ENCODE data around the gene NPIPA8.
"Not testable (repeated sequence)": the region's sequence is repeated elsewhere in the genome, so short reads cannot be mapped to it uniquely, and the experiment has no call there.

Gene NPIPA8

DNA sequence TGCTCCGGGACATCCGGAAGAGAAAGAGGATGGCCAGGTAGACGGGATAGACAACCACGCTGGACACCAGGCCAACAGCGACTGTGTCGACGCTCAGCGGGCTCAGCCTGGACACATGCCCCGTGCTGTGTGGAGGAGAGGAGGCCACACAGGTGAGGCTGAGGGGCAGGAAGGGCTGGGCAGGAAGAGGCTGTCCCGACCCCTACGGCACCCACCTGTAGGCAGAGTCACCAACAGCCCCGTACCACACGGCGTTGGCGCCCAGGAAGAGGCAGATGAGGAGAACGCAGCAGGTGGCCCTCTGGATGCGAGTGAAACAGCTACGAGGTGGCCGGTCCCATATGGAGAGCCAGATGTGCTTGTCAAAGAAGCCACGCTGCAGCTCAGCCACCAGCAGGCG is at the start of gene NPIPA8:
NPIPA8 (minus strand) TSS at position 101 of the 400 bp plus-strand sequence. CDS start 4,074 bp downstream, outside the sequence.
- DNase-seq: not testable (repeated sequence)

- DNase-seq: not testable (repeated sequence)
Observed at GRCh38 chr16:18385285-18385684, 48.7 kb upstream of the NPIPA8 start.

GRCh38 chr16:18384869-18385268 is 48.3 kb upstream of the NPIPA8 start:
- DNase-seq: not testable (repeated sequence)

DNA sequence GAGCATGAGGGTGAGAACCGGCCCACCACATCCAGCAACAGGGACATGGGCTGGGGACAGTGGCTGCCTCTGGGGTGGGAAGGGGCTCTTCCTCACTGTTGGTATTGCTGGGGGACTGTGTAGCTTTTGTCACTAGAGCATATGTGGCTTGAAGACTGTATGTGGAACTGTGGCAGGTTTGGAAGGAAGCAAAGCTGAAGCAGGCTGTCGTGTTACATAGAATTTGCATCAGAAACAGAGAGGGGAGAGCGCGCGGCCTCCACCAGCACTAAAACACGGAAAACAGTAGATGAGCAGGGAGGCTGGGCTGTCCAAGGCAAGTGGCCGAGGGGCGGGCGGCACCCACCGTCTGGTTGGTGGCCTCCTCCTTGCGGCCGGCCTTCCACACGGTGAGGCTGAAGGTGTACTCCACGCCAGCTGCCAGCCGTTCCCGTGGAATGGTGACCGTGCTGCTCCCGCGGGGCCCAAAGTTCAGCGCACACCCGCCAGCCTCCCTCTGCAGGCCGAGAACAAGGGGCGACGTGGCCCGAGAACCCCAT is 47.6 kb upstream of the NPIPA8 start:
- not testable (repeated sequence) for DNase-seq

GRCh38 chr16:18382696-18383095 is 46.2 kb upstream of the NPIPA8 start:
- not testable (repeated sequence) for DNase-seq

DNA sequence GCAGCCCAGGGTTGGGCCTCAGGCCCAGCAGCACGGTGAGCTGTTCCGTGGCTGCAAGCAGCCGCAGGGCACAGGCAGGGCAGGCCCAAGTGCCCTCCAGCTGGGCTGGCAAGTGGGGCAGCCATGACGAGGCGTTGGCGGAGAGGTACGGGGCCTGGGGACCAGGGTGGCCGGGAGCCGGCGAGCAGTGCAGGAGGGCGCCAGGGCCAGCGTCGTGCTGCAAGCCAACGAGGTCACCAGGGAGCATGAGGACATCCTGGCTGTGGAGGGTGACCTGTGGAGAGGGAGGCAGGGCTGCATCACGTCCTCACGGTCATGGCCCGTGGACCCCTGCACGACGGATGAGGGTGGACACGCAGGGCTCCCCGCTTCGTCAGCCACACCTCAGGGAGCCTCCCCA is 11.2 kb upstream of the NPIPA8 start:
- DNase-seq: not testable (repeated sequence)

- DNase-seq: not testable (repeated sequence)
Observed at GRCh38 chr16:18346993-18347392, 10.5 kb upstream of the NPIPA8 start.

GRCh38 chr16:18344634-18345033 is 8.1 kb upstream of the NPIPA8 start:
- DNase-seq: not testable (repeated sequence)

DNA sequence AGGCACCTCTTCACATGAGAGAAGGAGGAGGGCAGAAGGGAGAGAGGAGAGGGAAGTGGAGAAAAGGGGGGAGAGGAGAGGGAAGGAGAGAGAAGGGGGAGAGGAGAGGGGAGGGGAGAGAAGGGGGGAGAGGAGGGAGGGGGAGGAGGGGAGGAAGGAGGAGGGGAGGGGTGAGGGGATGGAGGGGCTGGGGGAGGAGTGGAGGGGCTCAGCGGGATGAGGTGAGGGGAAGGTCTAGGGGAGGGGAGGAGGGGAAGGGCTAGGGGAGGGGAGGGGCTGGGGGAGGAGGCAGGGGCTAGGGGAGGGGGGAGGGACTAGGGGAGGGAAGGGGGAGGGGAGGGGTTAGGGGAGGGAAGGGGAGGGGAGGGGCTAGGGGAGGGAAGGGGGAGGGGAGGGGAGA is 5.5 kb upstream of the NPIPA8 start:
- not testable (repeated sequence) for DNase-seq

DNA sequence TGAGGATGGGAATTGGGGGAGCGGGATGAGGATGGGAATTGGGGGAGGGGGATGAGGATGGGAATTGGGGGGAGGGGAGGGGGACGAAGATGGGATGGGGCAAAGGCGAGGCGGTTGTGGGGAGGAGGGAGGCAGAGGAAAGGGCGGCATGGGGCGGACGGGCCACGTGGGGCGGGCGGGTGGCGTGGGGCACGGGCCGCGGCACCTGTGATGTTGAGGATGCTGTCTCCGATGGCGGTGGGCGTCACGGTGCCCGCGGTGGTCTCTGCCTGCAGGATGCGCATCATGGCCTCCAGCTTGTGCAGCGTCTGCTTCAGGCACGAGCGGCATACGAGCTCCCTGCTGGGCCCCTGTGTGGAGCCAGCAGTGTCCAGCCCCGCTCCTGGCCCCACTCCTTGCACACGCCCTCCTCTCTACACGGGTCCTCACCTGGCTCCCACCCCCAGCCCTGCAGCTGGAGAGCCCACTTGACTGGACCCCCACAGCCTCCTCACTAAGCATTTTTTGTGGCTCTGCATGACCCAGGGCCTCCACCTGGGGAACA is 5.0 kb upstream of the NPIPA8 start:
- not testable (repeated sequence) for DNase-seq

DNA sequence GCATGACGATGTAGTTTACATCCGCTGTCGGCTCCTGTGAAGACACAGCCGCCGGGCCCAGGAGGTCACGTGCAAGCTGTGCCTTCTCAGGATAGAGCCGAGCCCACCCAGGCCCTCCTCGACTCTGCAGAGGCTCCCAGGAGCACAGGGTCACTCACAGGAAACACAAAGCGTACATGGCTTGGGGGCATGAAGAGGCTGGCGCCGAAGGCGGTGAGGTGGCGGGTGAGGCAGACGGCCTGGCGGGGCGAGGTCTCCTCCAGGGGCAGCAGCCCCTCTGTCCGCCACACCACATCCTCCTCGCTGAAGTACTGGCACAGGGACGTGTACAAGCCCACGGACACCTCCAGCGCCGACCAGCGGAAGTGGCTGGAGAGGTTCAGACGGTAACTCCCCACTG is 2.7 kb upstream of the NPIPA8 start:
- DNase-seq: not testable (repeated sequence)

DNA sequence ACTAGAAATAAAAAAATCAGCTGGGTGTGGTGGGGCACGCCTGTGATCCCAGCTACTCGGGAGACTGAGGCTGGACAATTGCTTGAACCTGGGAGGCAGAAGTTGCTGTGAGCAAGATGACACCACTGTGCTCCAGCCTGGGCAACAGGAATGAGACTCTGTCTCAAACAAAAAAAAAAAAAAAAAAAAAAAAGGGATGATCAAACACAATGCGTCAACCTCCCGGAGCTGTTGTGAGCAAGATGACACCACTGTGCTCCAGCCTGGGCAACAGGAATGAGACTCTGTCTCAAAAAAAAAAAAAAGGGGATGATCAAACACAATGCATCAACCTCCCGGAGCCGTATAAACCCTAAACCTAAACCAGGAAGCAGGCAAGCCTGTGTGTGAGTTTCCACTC is 24.7 kb downstream of the NPIPA8 start:
- not testable (repeated sequence) for DNase-seq

- DNase-seq: not testable (repeated sequence)
Observed at GRCh38 chr16:18309159-18309558, 27.4 kb downstream of the NPIPA8 start.

DNA sequence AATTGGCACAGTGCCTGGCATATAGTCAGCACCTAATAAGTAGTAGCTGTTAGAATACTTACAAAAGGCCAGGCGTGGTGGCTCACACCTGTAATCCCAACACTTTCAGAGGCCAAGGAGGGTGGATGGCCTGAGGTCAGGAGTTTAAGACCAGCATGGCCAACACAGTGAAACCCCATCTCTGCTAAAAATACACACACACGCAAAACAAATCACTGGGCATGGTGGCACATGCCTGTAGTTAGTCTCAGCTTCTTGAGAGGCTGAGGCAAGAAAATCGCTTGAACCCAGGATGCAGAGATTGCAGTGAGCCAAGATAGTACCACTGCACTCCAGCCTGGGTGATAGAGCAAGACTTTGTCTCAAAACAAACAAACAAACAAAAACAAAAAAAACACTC is 29.3 kb downstream of the NPIPA8 start:
- DNase-seq: not testable (repeated sequence)

DNA sequence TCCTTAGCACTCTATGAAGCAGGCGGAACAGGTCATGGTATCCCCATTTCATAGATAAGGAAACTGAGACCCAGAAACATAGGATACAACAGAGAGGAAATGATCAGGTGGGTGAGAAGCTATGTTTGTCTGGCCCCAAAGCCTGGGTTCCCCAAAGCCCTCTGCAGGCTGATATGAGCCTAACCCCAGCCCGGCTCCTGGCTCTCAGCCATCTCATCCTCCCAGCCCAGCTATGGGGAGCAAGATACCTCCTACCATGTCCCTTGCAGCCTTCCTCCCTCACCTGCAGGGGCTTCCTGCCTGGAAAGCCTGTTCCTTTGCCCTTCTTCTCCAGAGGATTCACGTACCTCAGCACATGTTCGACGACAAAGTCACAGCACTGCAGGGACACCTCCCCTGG is 30.5 kb downstream of the NPIPA8 start:
- DNase-seq: not testable (repeated sequence)

- DNase-seq: not testable (repeated sequence)
Observed at GRCh38 chr16:18303059-18303706, 33.4 kb downstream of the NPIPA8 start.

DNA sequence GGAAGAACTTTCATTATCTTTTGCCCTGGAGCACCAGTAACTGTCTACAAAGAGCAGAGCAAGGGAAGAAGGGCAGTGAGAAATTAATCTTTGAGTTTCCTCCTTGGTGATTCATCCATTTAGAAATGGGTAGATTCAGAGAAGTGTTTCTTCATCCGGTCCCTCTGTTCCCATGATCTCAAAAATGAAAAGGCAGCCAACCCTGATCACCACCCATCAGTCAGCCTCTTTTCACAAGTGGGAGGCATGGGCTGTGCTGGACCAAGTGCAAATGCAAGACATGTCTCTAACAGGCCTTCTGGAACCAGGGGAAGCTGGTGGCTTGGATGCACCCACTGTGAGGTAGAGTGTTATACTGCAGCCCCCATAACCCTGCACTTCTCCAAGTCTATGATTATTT is 38.8 kb downstream of the NPIPA8 start:
- DNase-seq: not testable (repeated sequence)

GRCh38 chr16:18296931-18297330 is 39.6 kb downstream of the NPIPA8 start:
- not testable (repeated sequence) for DNase-seq

DNA sequence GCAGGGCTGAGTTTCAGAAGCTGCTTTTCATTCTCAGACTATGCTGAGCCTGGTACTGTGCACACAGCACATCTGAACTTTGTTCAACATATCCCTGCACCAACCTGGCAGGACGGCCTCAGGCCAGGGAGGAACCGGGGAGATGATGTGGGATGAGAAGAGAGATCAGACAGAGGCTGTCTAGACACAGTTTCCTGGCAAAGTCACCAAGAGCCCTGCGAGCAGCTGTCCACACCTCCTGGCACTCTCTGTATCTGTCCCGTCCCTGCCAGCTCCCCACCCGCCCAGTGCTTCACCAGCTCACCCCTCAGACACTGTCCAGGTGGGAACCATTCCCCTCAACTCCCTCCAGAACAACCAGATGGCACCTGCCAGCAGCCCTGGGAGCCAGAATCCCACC is 42.2 kb downstream of the NPIPA8 start:
- not testable (repeated sequence) for DNase-seq

- not testable (repeated sequence) for DNase-seq
Observed at GRCh38 chr16:18293337-18293956, 43.1 kb downstream of the NPIPA8 start.

DNA sequence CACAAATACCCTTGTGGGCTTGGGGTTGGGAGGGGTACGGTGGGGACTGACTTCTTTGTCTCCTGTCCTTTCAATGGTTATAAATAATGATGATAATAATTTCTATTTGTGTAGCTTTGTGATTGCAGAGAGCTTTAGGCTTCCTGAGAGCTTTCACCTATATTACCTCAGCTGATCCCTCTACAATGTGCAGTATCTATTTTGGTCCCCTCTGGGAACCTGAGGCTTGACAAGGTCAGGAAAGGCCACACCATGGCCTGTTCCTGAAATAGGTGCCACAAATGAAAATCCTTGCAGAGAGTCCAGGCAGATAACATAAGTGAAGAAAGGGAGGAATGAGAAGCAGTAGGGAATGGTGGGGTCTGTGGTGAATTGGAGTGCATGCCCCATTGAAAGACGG is 45.6 kb downstream of the NPIPA8 start:
- not testable (repeated sequence) for DNase-seq

GRCh38 chr16:18286342-18286741 is 50.2 kb downstream of the NPIPA8 start:
- DNase-seq: not testable (repeated sequence)

DNA sequence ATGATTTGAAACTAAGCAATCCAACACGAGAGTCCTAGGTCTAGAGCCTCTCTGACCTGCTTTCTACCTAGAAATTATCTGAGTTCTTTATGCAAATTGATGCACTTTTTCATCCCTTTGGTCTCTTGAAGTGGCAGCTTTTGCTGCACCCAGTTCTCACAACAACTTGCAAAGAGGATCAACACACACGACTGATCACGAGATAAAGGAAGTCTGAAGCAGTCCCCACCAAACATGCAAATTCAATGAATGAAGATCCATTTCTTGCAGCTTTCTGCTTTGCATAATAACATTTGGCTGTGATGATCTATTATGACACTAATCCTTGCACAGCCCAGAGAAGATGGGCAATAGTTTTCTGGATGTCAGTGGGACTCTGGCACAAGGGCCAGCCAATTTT is 56.2 kb downstream of the NPIPA8 start:
- DNase-seq: not testable (repeated sequence)

- not testable (repeated sequence) for DNase-seq
Observed at GRCh38 chr16:18276756-18277155, 59.8 kb downstream of the NPIPA8 start.
